ENCODE measurements around the gene VWA2.

GRCh38 chr10:114252883-114253282 is 13.8 kb downstream of the VWA2 start:
- TF ChIP-seq POLR2AphosphoS5 (IDR thresholded peaks at IDR 0.05; ENCODE audit: low read depth, low read length), result no peak
- TF ChIP-seq EZH2 (IDR thresholded peaks at IDR 0.05), result no peak

All from HCT116 (cell line).